Measurements from ENCODE around the gene RBM33. TPM values are rescaled to one million over a fixed set of nuclear protein-coding genes. Genes with fewer than 3 reads are reported as not detected.

The RBM33 gene
- total and polyA plus RNA-seq, 10 donors = 9.7 to 109 (median 90.0) TPM

GRCh38 chr7:155807065-155807671 lies 162.7 kb downstream of the RBM33 start:
- Histone ChIP-seq H3K9me3 (peaks cover 0 to 4% (median 0%) of the 10 kb centered on the region in 8 donors), H3K36me3 (no peaks in the 10 kb centered on the region), H3K4me1 (peaks cover 34 to 98% (median 73%) of the 10 kb centered on the region in 6 donors), H3K27ac (no peak overlapping the region), H3K4me3 (no peak overlapping the region), H3K27me3 (replicated peaks in 1 of 7) (peaks cover 5 to 100% (median 99%) of the 10 kb centered on the region in 7 donors)
- 17 to 31% (median 18%) methylated on average over 19 of the region's 19 CpGs for WGBS, 5 donors
- TF ChIP-seq POLR2AphosphoS5 (IDR thresholded peaks at IDR 0.05) (no peak), POLR2A (IDR thresholded peaks at IDR 0.05) (no peak), CTCF (IDR thresholded peaks at IDR 0.05 in 8 of 11, conservative IDR thresholded peaks at IDR 0.05 in 3 of 11) (no peak)
- intact Hi-C loops (cut with DNase I; ENCODE audit: low total_unique reads) = no loop called here
- peak; percentile 55 for DNase-seq

- Histone ChIP-seq H3K4me3 (peak overlapping the region in 2 of 8 donors; percentile 13 to 52), H3K36me3 (no peaks in the 10 kb centered on the region), H3K9me3 (peaks cover 0 to 3% (median 0%) of the 10 kb centered on the region in 8 donors), H3K4me1 (peaks cover 34 to 99% (median 74%) of the 10 kb centered on the region in 6 donors), H3K27me3 (replicated peaks in 1 of 7) (peaks cover 5 to 100% (median 97%) of the 10 kb centered on the region in 7 donors), H3K27ac (no peak overlapping the region)
- DNase-seq = peak; percentile 64
- TF ChIP-seq CTCF (IDR thresholded peaks at IDR 0.05 in 8 of 11, conservative IDR thresholded peaks at IDR 0.05 in 3 of 11) (no peak), POLR2AphosphoS5 (IDR thresholded peaks at IDR 0.05) (no peak), POLR2A (IDR thresholded peaks at IDR 0.05) (no peak)
- 4 to 12% (median 7%) methylated on average over 17 to 33 of the region's 33 CpGs for WGBS, 5 donors
- intact Hi-C loops (cut with DNase I; ENCODE audit: low total_unique reads) = no loop called here
Measured at GRCh38 chr7:155807789-155808548, 163.5 kb downstream of the RBM33 start.

- no peak overlapping the region for H3K27ac ChIP-seq
- H3K27me3 ChIP-seq (replicated peaks in 1 of 7) = peaks cover 5 to 100% (median 97%) of the 10 kb centered on the region in 7 donors
- DNase-seq = peak; percentile 52
- H3K4me1 ChIP-seq = peaks cover 32 to 91% (median 66%) of the 10 kb centered on the region in 6 donors
- intact Hi-C loops (cut with DNase I; ENCODE audit: low total_unique reads) = no loop called here
- no peaks in the 10 kb centered on the region for H3K36me3 ChIP-seq
- WGBS, 5 donors = 1 to 6% (median 2%) methylated on average over 31 to 64 of the region's 64 CpGs
- TF ChIP-seq POLR2A (IDR thresholded peaks at IDR 0.05) (no peak), POLR2AphosphoS5 (IDR thresholded peaks at IDR 0.05) (no peak), CTCF (IDR thresholded peaks at IDR 0.05 in 8 of 11, conservative IDR thresholded peaks at IDR 0.05 in 3 of 11) (no peak)
- no peaks in the 10 kb centered on the region for H3K9me3 ChIP-seq
- H3K4me3 ChIP-seq = peak overlapping the region in 7 of 8 donors; percentile 5 to 52 (median 13)
Measured at GRCh38 chr7:155808549-155809331, 164.3 kb downstream of the RBM33 start.
